Caco-2 (cell line): ENCODE results near the gene SLC10A7. TPM values are rescaled to one million over a fixed set of nuclear protein-coding genes. Genes with fewer than 3 reads are reported as not detected.

Experiments
- BruUV-seq: library from RNA; stranded (reverse); fragments of 400-500 nt; replicated peaks from 2 replicates; lab custom pipeline; 2021; lab: Mats Ljungman, UMichigan
- CTCF ChIA-PET: fragments of 300-600 bp; sonication (Branson Sonifier 250); formaldehyde crosslinking; loops from one replicate; lab custom pipeline; 2022; ENCODE audit warnings: antibody characterized with exemption; lab: Charles Lee
- POLR2A ChIA-PET: fragments of 300-600 bp; sonication (Branson Sonifier 250); formaldehyde crosslinking; loops from one replicate; lab custom pipeline; 2022; ENCODE audit warnings: antibody characterized with exemption; lab: Charles Lee
- DNase-seq, 2 experiments: peaks; one replicate each; pipeline versions ENCODE4 v3.0.0 to v3.0.0-alpha.2; 2020 to 2022
- H3K27me3 ChIP-seq: replicated peaks from 2 replicates; pipeline ENCODE4 v1.6.0; 2011; ENCODE audit warnings: low read length; ENCODE audit not compliant: control insufficient read depth, insufficient read depth
- H3K36me3 ChIP-seq: 2 replicates; pipeline ENCODE4 v1.5.1; 2011; ENCODE audit warnings: low read length; ENCODE audit not compliant: control insufficient read depth, insufficient read depth
- H3K4me1 ChIP-seq: fragments of 250-450 bp; sonication (Bioruptor Pico); 2 replicates; pipeline ENCODE4 v1.5.1; 2020; ENCODE audit warnings: mild to moderate bottlenecking
- H3K4me3 ChIP-seq: 2 replicates; pipeline ENCODE4 v1.5.1; 2011; ENCODE audit warnings: low read depth, mild to moderate bottlenecking, control low read depth, low read length
- H3K9me3 ChIP-seq: fragments of 250-450 bp; sonication (Bioruptor Pico); 2 replicates; pipeline ENCODE4 v1.5.1; 2020; ENCODE audit warnings: mild to moderate bottlenecking, moderate library complexity
- H3K27ac Mint-ChIP-seq: one replicate; pipeline ENCODE4 v1.8.0; 2022; ENCODE audit warnings: mixed read lengths; ENCODE audit not compliant: unreplicated experiment
- H3K27me3 Mint-ChIP-seq: one replicate; pipeline ENCODE4 v1.8.0; 2022; ENCODE audit warnings: mixed read lengths; ENCODE audit not compliant: insufficient read depth, unreplicated experiment
- H3K36me3 Mint-ChIP-seq: one replicate; pipeline ENCODE4 v1.8.0; 2022; ENCODE audit warnings: mild to moderate bottlenecking, mixed read lengths; ENCODE audit not compliant: insufficient read depth, unreplicated experiment
- H3K4me1 Mint-ChIP-seq: one replicate; pipeline ENCODE4 v1.8.0; 2022; ENCODE audit warnings: low read depth, mixed read lengths; ENCODE audit not compliant: unreplicated experiment
- H3K4me3 Mint-ChIP-seq: one replicate; pipeline ENCODE4 v1.8.0; 2022; ENCODE audit warnings: mild to moderate bottlenecking, moderate library complexity, mixed read lengths; ENCODE audit not compliant: unreplicated experiment
- H3K9me3 Mint-ChIP-seq: one replicate; pipeline ENCODE4 v1.8.0; 2022; ENCODE audit warnings: mixed read lengths; ENCODE audit not compliant: unreplicated experiment
- CTCF ChIP-seq, 2 experiments: fragments of 200-600 bp in 1 of 2; IDR thresholded peaks; 1 replicate in 1 of 2; 2 replicates in 1 of 2; pipeline versions ENCODE4 v1.5.1 to v1.8.0; 2011 to 2022; ENCODE audit warnings: antibody characterized with exemption in 1 of 2, control low read depth in 1 of 2, inconsistent platforms in 1 of 2, low read depth in 1 of 2, low read length in 1 of 2, mild to moderate bottlenecking in 1 of 2, moderate library complexity in 1 of 2; ENCODE audit not compliant: insufficient read depth in 1 of 2, severe bottlenecking in 1 of 2, unreplicated experiment in 1 of 2
- intact Hi-C: fragments of 100-400 bp; cut with micrococcal nuclease; formaldehyde crosslinking; loops from one replicate; pipeline ENCODE4 v1.10.0; 2022; ENCODE audit not compliant: unreplicated experiment
- total RNA-seq: library from RNA; stranded (reverse); gene quantifications from 2 replicates; pipeline ENCODE4 v1.2.3, GENCODE V29; 2022

Gene SLC10A7
- total RNA-seq, 1 experiment from 2014 or later, result 12.1 TPM

- Mint-ChIP-seq H3K27ac (no peak overlapping the region), H3K36me3 (peaks cover 6% of the 10 kb centered on the region), H3K27me3 (no peaks in the 10 kb centered on the region), H3K4me3 (no peak overlapping the region), H3K9me3 (no peaks in the 10 kb centered on the region), H3K4me1 (peaks cover 5% of the 10 kb centered on the region)
- Histone ChIP-seq H3K4me3 (no peak overlapping the region), H3K36me3 (no peaks in the 10 kb centered on the region), H3K4me1 (peaks cover 13% of the 10 kb centered on the region; the same call in 1 of the 2 replicates), H3K27me3 (no peaks in the 10 kb centered on the region), H3K9me3 (no peaks in the 10 kb centered on the region)
- BruUV-seq, result no TSS peak
- CTCF ChIA-PET, result no interaction called here
- DNase-seq, result no peak
- no peak for TF ChIP-seq CTCF (IDR thresholded peaks at IDR 0.05; ENCODE audit: insufficient read depth in 1 of 2, low read depth in 1 of 2, low read length in 1 of 2, severe bottlenecking in 1 of 2, unreplicated experiment in 1 of 2)
- intact Hi-C loops, result no loop called here
- POLR2A ChIA-PET, result no interaction called here
Measured at GRCh38 chr4:146245850-146246249, 275.9 kb downstream of the SLC10A7 start.

- no peaks in the 10 kb centered on the region for H3K27me3 ChIP-seq
- BruUV-seq, result no TSS peak
- intact Hi-C loops, result no loop called here
- Mint-ChIP-seq H3K27ac (no peak overlapping the region), H3K27me3 (no peaks in the 10 kb centered on the region), H3K4me1 (peaks cover 5% of the 10 kb centered on the region), H3K36me3 (peaks cover 6% of the 10 kb centered on the region), H3K9me3 (no peaks in the 10 kb centered on the region), H3K4me3 (no peak overlapping the region)
- ChIA-PET POLR2A (no interaction called here), CTCF (interaction anchor here (0.5 kb wide), 1 partner anchor 45 kb away, joined by 3 read pairs; no protein-coding TSS in a partner anchor)
- TF ChIP-seq CTCF (IDR thresholded peaks at IDR 0.05; ENCODE audit: insufficient read depth in 1 of 2, low read depth in 1 of 2, low read length in 1 of 2, severe bottlenecking in 1 of 2, unreplicated experiment in 1 of 2), result no peak
- H3K4me1 ChIP-seq, result peaks cover 13% of the 10 kb centered on the region; the same call in 1 of the 2 replicates
- H3K9me3 ChIP-seq, result no peaks in the 10 kb centered on the region
- no peaks in the 10 kb centered on the region for H3K36me3 ChIP-seq
- peak in 1 of 2 experiments; percentile 5 for DNase-seq
- H3K4me3 ChIP-seq, result no peak overlapping the region
Measured at GRCh38 chr4:146245246-146245645, 276.5 kb downstream of the SLC10A7 start.

GRCh38 chr4:146244496-146244895 is 277.2 kb downstream of the SLC10A7 start:
- BruUV-seq, result no TSS peak
- no peak overlapping the region for H3K4me3 ChIP-seq
- H3K9me3 ChIP-seq, result no peaks in the 10 kb centered on the region
- CTCF ChIA-PET, result interaction anchor here (0.5 kb wide), 1 partner anchor 46 kb away, joined by 3 read pairs; no protein-coding TSS in a partner anchor
- Mint-ChIP-seq H3K9me3 (no peaks in the 10 kb centered on the region), H3K27me3 (no peaks in the 10 kb centered on the region), H3K27ac (no peak overlapping the region), H3K36me3 (peaks cover 6% of the 10 kb centered on the region), H3K4me1 (peaks cover 5% of the 10 kb centered on the region), H3K4me3 (no peak overlapping the region)
- DNase-seq, result no peak
- TF ChIP-seq CTCF (IDR thresholded peaks at IDR 0.05; ENCODE audit: insufficient read depth in 1 of 2, low read depth in 1 of 2, low read length in 1 of 2, severe bottlenecking in 1 of 2, unreplicated experiment in 1 of 2), result no peak
- intact Hi-C loops, result no loop called here
- H3K36me3 ChIP-seq, result no peaks in the 10 kb centered on the region
- POLR2A ChIA-PET, result no interaction called here
- peaks cover 13% of the 10 kb centered on the region; the same call in 1 of the 2 replicates for H3K4me1 ChIP-seq
- H3K27me3 ChIP-seq, result no peaks in the 10 kb centered on the region
